Tibial nerve (tissue), 4 donors: ENCODE measurements around the gene BTBD9.

Experiments used
- CTCF ChIP-seq, 5 experiments: fragments of 200-600 bp in 3 of 5; fragments of 450-650 bp in 2 of 5; sonication (generic) in 3 of 5; IDR thresholded peaks; one replicate each; pipeline ENCODE4 v1.5.1; 2016 to 2019; ENCODE audit warnings: antibody characterized with exemption in 5 of 5, mild to moderate bottlenecking in 3 of 5, moderate library complexity in 2 of 5
- EP300 ChIP-seq, 2 donors: sonication (generic); formaldehyde crosslinking; IDR thresholded peaks; one replicate each; pipeline ENCODE4 v1.6.1; 2017; ENCODE audit warnings: antibody characterized with exemption in 2 of 2, mild to moderate bottlenecking in 1 of 2
- POLR2A ChIP-seq, 2 donors: fragments of 450-650 bp; IDR thresholded peaks; one replicate each; pipeline ENCODE4 v1.6.1; 2017; ENCODE audit warnings: antibody characterized with exemption in 2 of 2, mild to moderate bottlenecking in 2 of 2, moderate library complexity in 2 of 2

DNA sequence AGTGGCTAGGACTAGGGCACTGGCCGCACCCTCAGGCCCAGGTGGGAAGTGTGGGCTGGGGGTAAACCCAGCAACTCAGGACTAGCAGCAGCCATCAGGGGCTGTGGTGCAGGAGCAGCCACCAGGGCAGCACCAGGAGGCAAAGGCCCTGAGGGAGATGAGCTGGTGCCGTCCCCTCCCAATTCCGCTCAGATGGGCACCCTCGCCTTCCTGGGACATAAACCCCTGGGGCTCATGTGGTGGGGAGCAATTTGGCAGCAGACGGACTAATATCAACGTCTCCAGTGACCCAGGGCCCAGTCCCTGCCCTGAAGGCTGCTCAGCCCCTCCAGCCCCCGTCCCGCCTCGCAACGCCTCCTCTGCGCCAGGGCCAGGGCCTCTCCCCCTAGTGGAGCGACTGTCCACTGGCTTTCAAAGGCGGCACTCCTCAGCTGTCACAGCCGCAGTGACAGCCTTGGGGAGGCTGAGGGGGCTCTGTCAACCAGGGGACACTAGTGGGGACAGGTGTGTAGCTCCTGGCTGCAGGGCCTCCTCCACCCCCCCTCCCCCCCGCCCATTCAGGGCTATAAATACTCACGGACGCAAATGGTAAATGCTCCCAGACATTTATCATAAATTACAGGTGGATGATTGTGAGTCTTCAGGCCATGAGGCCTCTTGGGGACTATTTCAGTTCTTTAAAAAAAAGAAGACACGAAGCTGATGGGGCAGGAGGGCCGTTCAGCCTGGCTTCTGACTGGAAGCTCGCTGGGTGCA lies 470.3 kb downstream of the BTBD9 start:
- TF ChIP-seq CTCF (IDR thresholded peaks at IDR 0.05): no peak
- no peak for TF ChIP-seq POLR2A (IDR thresholded peaks at IDR 0.05)
- TF ChIP-seq EP300 (IDR thresholded peaks at IDR 0.05): no peak
